ENCODE results near the gene CLSTN1. TPM values are rescaled to one million over a fixed set of nuclear protein-coding genes. Genes with fewer than 3 reads are reported as not detected.

CLSTN1 gene
- total RNA-seq, 1 experiment from 2014 or later: 119 TPM

DNA sequence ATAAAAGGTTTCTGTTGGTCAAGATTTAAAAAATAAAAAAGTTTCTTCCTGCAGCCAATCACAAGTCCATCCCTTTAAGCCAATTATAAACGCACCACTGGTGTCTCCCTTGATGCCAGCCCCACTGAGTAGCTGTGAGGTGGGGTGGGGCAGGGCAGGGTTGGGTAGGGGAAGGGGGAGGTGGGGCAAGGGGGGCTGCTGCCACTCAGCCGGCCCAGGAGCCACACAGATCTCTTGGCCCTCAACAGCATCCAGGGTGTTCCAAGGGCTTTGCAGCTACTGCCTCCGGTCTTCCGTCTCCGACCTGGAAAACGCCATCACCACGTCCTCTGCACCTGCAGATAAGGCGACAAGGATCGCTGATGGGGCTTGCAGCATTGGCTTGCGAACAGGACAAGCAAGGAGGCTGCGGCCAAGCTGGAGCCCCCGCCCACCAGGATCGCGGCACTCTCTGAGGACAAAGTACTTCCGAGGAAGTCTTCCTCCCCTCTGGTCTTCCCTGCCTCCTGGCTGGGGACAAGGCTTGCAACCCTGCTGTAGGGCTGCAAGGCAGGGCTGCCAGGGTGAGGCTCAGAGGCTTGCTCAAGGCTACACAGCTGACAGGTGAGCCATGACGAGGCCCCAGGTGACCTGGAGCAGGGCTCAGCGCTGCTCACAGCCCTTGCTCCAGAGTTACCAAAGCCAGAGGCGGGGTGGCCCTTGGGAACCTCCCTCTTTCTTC is 26.8 kb upstream of the CLSTN1 start:
- peaks cover 9% of the 10 kb centered on the region for H3K36me3 Mint-ChIP-seq
- DNase-seq (ENCODE audit: low spot score) (peak; percentile 48), ATAC-seq (peak; percentile 31)
- TF ChIP-seq RELA (CRISPR knock-in tag; IDR thresholded peaks at IDR 0.05; ENCODE audit: borderline replicate concordance) (no peak), ZNF232 (CRISPR knock-in tag; IDR thresholded peaks at IDR 0.05) (no peak), MXD4 (CRISPR knock-in tag; IDR thresholded peaks at IDR 0.05; ENCODE audit: borderline replicate concordance) (no peak), TEAD1 (CRISPR knock-in tag; IDR thresholded peaks at IDR 0.05) (no peak), ZNF423 (CRISPR knock-in tag; IDR thresholded peaks at IDR 0.05) (no peak), CBFB (CRISPR knock-in tag; IDR thresholded peaks at IDR 0.05; ENCODE audit: low read depth) (no peak), FOXP1 (CRISPR knock-in tag; IDR thresholded peaks at IDR 0.05; ENCODE audit: borderline replicate concordance) (no peak), EMX1 (CRISPR knock-in tag; IDR thresholded peaks at IDR 0.05) (no peak), CREM (CRISPR knock-in tag; IDR thresholded peaks at IDR 0.05) (no peak)
- TF ChIP-seq, protein P1, sequence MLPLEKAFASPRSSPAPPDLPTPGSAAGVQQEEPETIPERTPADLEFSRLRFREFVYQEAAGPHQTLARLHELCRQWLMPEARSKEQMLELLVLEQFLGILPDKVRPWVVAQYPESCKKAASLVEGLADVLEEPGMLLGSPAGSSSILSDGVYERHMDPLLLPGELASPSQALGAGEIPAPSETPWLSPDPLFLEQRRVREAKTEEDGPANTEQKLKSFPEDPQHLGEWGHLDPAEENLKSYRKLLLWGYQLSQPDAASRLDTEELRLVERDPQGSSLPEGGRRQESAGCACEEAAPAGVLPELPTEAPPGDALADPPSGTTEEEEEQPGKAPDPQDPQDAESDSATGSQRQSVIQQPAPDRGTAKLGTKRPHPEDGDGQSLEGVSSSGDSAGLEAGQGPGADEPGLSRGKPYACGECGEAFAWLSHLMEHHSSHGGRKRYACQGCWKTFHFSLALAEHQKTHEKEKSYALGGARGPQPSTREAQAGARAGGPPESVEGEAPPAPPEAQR (CRISPR knock-in tag; IDR thresholded peaks at IDR 0.05): no peak
- TF ChIP-seq, protein P2, sequence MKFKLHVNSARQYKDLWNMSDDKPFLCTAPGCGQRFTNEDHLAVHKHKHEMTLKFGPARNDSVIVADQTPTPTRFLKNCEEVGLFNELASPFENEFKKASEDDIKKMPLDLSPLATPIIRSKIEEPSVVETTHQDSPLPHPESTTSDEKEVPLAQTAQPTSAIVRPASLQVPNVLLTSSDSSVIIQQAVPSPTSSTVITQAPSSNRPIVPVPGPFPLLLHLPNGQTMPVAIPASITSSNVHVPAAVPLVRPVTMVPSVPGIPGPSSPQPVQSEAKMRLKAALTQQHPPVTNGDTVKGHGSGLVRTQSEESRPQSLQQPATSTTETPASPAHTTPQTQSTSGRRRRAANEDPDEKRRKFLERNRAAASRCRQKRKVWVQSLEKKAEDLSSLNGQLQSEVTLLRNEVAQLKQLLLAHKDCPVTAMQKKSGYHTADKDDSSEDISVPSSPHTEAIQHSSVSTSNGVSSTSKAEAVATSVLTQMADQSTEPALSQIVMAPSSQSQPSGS (CRISPR knock-in tag; IDR thresholded peaks at IDR 0.05; ENCODE audit: borderline replicate concordance, low read depth): no peak
- TF ChIP-seq, protein P3, sequence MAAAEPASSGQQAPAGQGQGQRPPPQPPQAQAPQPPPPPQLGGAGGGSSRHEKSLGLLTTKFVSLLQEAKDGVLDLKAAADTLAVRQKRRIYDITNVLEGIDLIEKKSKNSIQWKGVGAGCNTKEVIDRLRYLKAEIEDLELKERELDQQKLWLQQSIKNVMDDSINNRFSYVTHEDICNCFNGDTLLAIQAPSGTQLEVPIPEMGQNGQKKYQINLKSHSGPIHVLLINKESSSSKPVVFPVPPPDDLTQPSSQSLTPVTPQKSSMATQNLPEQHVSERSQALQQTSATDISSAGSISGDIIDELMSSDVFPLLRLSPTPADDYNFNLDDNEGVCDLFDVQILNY (CRISPR knock-in tag; IDR thresholded peaks at IDR 0.05): no peak
- TF ChIP-seq, protein P4, sequence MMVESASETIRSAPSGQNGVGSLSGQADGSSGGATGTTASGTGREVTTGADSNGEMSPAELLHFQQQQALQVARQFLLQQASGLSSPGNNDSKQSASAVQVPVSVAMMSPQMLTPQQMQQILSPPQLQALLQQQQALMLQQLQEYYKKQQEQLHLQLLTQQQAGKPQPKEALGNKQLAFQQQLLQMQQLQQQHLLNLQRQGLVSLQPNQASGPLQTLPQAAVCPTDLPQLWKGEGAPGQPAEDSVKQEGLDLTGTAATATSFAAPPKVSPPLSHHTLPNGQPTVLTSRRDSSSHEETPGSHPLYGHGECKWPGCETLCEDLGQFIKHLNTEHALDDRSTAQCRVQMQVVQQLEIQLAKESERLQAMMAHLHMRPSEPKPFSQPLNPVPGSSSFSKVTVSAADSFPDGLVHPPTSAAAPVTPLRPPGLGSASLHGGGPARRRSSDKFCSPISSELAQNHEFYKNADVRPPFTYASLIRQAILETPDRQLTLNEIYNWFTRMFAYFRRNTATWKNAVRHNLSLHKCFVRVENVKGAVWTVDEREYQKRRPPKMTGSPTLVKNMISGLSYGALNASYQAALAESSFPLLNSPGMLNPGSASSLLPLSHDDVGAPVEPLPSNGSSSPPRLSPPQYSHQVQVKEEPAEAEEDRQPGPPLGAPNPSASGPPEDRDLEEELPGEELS (CRISPR knock-in tag; IDR thresholded peaks at IDR 0.05): no peak
- TF ChIP-seq, protein P5, sequence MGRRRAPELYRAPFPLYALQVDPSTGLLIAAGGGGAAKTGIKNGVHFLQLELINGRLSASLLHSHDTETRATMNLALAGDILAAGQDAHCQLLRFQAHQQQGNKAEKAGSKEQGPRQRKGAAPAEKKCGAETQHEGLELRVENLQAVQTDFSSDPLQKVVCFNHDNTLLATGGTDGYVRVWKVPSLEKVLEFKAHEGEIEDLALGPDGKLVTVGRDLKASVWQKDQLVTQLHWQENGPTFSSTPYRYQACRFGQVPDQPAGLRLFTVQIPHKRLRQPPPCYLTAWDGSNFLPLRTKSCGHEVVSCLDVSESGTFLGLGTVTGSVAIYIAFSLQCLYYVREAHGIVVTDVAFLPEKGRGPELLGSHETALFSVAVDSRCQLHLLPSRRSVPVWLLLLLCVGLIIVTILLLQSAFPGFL (CRISPR knock-in tag; IDR thresholded peaks at IDR 0.05; ENCODE audit: borderline replicate concordance): no peak
- POLR2A ChIA-PET: interaction anchor here (1.8 kb wide), 1 partner anchor 9 kb away, joined by 4 read pairs; no protein-coding TSS in a partner anchor
- H3K27me3 Mint-ChIP-seq (ENCODE audit: low read depth): no peaks in the 10 kb centered on the region
- H3K4me1 Mint-ChIP-seq: peaks cover 38% of the 10 kb centered on the region
- CTCF ChIA-PET: interaction anchor here (0.7 to 2.8 kb wide), 13 partner anchors 9 to 235 kb away, joined by 3 to 16 read pairs (median 5); no protein-coding TSS in a partner anchor
- H3K4me3 Mint-ChIP-seq: peak overlapping the region; percentile 68
- peak overlapping the region; percentile 95; the same call in 1 of the 2 replicates for H3K27ac Mint-ChIP-seq
- H3K9me3 Mint-ChIP-seq: peaks cover 8% of the 10 kb centered on the region

DNA sequence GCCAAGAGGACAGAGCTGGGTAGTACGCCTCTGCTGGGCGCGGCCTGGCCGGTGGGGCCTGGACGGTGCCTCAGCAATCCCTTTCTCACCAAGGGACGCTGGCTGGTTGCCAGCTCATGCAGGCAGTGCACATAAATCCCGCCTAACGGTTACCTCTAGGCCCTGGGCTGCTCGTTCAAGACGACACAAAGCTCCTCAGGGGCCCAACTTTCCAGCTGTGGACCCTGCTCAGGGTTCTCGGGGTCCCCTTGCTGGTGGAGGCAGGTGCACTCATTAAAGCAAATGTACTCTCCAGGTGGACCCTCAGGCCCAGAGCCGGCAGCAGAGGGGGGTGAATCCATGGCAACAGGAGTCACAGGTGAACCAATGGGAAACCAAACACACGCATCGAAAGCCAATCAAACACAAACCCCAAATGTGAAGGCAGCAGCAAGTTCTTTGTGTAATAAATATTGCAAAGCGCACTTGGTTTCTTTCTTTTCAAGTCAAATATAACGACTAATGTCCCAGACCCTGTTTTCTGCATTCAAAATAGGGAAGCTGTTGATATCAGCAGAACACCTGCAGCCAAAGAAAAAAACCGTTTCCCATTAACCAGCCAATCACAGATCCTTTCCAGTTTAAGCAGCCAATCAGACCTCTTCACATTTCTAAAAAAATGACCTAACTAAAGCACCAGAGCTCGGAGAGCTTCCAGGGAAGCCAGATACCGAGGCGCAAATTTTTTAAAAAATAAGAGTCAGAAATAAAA is 26.1 kb upstream of the CLSTN1 start:
- peaks cover 38% of the 10 kb centered on the region for H3K4me1 Mint-ChIP-seq
- TF ChIP-seq NFYB (CRISPR knock-in tag; conservative IDR thresholded peaks at IDR 0.05; ENCODE audit: low read depth): no peak
- TF ChIP-seq JAZF1 (CRISPR knock-in tag; IDR thresholded peaks at IDR 0.05): no peak
- TF ChIP-seq TEAD1 (CRISPR knock-in tag; IDR thresholded peaks at IDR 0.05): no peak
- TF ChIP-seq, protein P6, sequence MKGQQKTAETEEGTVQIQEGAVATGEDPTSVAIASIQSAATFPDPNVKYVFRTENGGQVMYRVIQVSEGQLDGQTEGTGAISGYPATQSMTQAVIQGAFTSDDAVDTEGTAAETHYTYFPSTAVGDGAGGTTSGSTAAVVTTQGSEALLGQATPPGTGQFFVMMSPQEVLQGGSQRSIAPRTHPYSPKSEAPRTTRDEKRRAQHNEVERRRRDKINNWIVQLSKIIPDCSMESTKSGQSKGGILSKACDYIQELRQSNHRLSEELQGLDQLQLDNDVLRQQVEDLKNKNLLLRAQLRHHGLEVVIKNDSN (CRISPR knock-in tag; IDR thresholded peaks at IDR 0.05): no peak
- TF ChIP-seq KAT7 (CRISPR knock-in tag; IDR thresholded peaks at IDR 0.05; ENCODE audit: borderline replicate concordance): no peak
- no peak for TF ChIP-seq ZNF138 (CRISPR knock-in tag; conservative IDR thresholded peaks at IDR 0.05)
- TF ChIP-seq SMAD3 (CRISPR knock-in tag; IDR thresholded peaks at IDR 0.05; ENCODE audit: borderline replicate concordance): no peak
- TF ChIP-seq ZNF671 (CRISPR knock-in tag; IDR thresholded peaks at IDR 0.05): no peak
- TF ChIP-seq SP1 (CRISPR knock-in tag; conservative IDR thresholded peaks at IDR 0.05): no peak
- TF ChIP-seq CREM (CRISPR knock-in tag; IDR thresholded peaks at IDR 0.05): no peak
- no peak for TF ChIP-seq GRHL2 (CRISPR knock-in tag; IDR thresholded peaks at IDR 0.05; ENCODE audit: insufficient replicate concordance, severe bottlenecking)
- TF ChIP-seq CREB1 (CRISPR knock-in tag; IDR thresholded peaks at IDR 0.05): no peak

More for the DNA sequence above, 26.1 kb upstream of the CLSTN1 start:
- POLR2A ChIA-PET: interaction anchor here (1.8 kb wide), 1 partner anchor 9 kb away, joined by 4 read pairs; no protein-coding TSS in a partner anchor
- H3K4me3 Mint-ChIP-seq: peak overlapping the region; percentile 68
- peaks cover 9% of the 10 kb centered on the region for H3K36me3 Mint-ChIP-seq
- H3K27ac Mint-ChIP-seq: no peak overlapping the region
- peak; percentile 57 for ATAC-seq
- H3K9me3 Mint-ChIP-seq: peaks cover 8% of the 10 kb centered on the region
- DNase-seq (ENCODE audit: low spot score): no peak
- CTCF ChIA-PET: interaction anchor here (0.5 to 2.8 kb wide), 14 partner anchors 10 to 234 kb away, joined by 3 to 16 read pairs (median 5); no protein-coding TSS in a partner anchor
- H3K27me3 Mint-ChIP-seq (ENCODE audit: low read depth): no peaks in the 10 kb centered on the region
